H1 (cell line): ENCODE results near the gene C19orf12. TPM values are rescaled to one million over a fixed set of nuclear protein-coding genes. Genes with fewer than 3 reads are reported as not detected.

Experiments
- CTCF ChIA-PET: fragments of 300-600 bp; sonication (Branson Sonifier 250); formaldehyde crosslinking; loops from one replicate; lab custom pipeline; 2021; ENCODE audit not compliant: partially characterized antibody; lab: Charles Lee
- POLR2A ChIA-PET: fragments of 300-600 bp; sonication (Branson Sonifier 250); formaldehyde crosslinking; loops from one replicate; lab custom pipeline; 2021; ENCODE audit warnings: inconsistent platforms; ENCODE audit not compliant: partially characterized antibody; lab: Charles Lee
- DNase-seq, 2 experiments: peaks; one replicate each; pipeline versions ENCODE4 v3.0.0 to v3.0.0-alpha.2; 2010 to 2022; ENCODE audit warnings: low spot score in 2 of 2, low read depth in 1 of 2, mixed read lengths in 1 of 2
- FAIRE-seq: peaks from 2 replicates; lab custom pipeline; 2011; peaks lifted over from hg19 to GRCh38; lab: Jason Lieb, UNC
- H2AFZ ChIP-seq: 2 replicates; pipeline ENCODE4 v1.8.1; 2012; ENCODE audit warnings: low read length, inconsistent platforms
- H2AK5ac ChIP-seq: 2 replicates; pipeline ENCODE4 v1.6.1; 2013; ENCODE audit warnings: low read depth, low read length
- H2BK120ac ChIP-seq: replicated peaks from 2 replicates; pipeline ENCODE3; 2013; ENCODE audit warnings: low read depth, low read length, inconsistent platforms
- H2BK12ac ChIP-seq: 2 replicates; pipeline ENCODE4 v1.6.1; 2013; ENCODE audit warnings: low read depth, low read length
- H2BK15ac ChIP-seq: 2 replicates; pipeline ENCODE4 v1.6.1; 2013; ENCODE audit warnings: low read length
- H2BK20ac ChIP-seq: 2 replicates; pipeline ENCODE4 v1.6.1; 2013; ENCODE audit warnings: low read length
- H2BK5ac ChIP-seq: 2 replicates; pipeline ENCODE4 v1.6.1; 2013; ENCODE audit warnings: low read depth, low read length
- H3K14ac ChIP-seq: 2 replicates; pipeline ENCODE4 v1.6.1; 2013; ENCODE audit warnings: inconsistent platforms; ENCODE audit not compliant: insufficient read length
- H3K18ac ChIP-seq: 2 replicates; pipeline ENCODE4 v1.6.1; 2013; ENCODE audit warnings: low read length; ENCODE audit errors: extremely low read depth
- H3K23ac ChIP-seq: 2 replicates; pipeline ENCODE4 v1.6.1; 2013; ENCODE audit warnings: inconsistent platforms; ENCODE audit not compliant: insufficient read length
- H3K23me2 ChIP-seq: 2 replicates; pipeline ENCODE4 v1.6.1; 2013; ENCODE audit warnings: low read depth, low read length
- H3K27ac ChIP-seq: 2 replicates; pipeline ENCODE4 v1.6.1; 2011; ENCODE audit warnings: low read depth, low read length, inconsistent platforms
- H3K27me3 ChIP-seq, 4 experiments: replicated peaks in 1 of 4; 1 replicate in 1 of 4; 2 replicates in 3 of 4; pipeline versions ENCODE4 v1.6.1 to v1.8.1; 2011 to 2013; ENCODE audit warnings: low read length in 3 of 4, mild to moderate bottlenecking in 3 of 4, inconsistent platforms in 2 of 4, mixed read lengths in 2 of 4, moderate library complexity in 1 of 4; ENCODE audit not compliant: control insufficient read depth in 3 of 4, insufficient read depth in 3 of 4; ENCODE audit errors: extremely low read depth in 1 of 4
- H3K36me3 ChIP-seq, 4 experiments: 2 replicates each; pipeline versions ENCODE4 v1.6.1 to v1.8.1; 2011 to 2013; ENCODE audit warnings: mild to moderate bottlenecking in 4 of 4, low read length in 3 of 4, moderate library complexity in 2 of 4, control low read depth in 1 of 4, inconsistent platforms in 1 of 4; ENCODE audit not compliant: insufficient read depth in 4 of 4, control insufficient read depth in 2 of 4
- H3K4ac ChIP-seq: replicated peaks from 2 replicates; pipeline ENCODE3; 2013; ENCODE audit warnings: low read length, low read depth, mixed read lengths, inconsistent platforms; ENCODE audit not compliant: insufficient read length
- H3K4me1 ChIP-seq, 4 experiments: replicated peaks in 1 of 4; 1 replicate in 1 of 4; 2 replicates in 3 of 4; pipeline versions ENCODE4 v1.6.1 to v1.8.1; 2011 to 2013; ENCODE audit warnings: low read length in 3 of 4, inconsistent platforms in 2 of 4, mixed read lengths in 1 of 4; ENCODE audit not compliant: insufficient read depth in 4 of 4, control insufficient read depth in 3 of 4
- H3K4me2 ChIP-seq, 2 experiments: 2 replicates each; pipeline versions ENCODE4 v1.6.1 to v1.8.1; 2011 to 2013; ENCODE audit warnings: low read depth in 2 of 2, low read length in 2 of 2, control low read depth in 1 of 2, inconsistent platforms in 1 of 2, mild to moderate bottlenecking in 1 of 2; ENCODE audit not compliant: insufficient read depth in 1 of 2
- H3K4me3 ChIP-seq, 4 experiments: fragments of 200-600, 300-600 bp in 1 of 4; sonication (generic), shearing (Covaris generic), sonication (Bioruptor Twin) in 1 of 4; 2 replicates each; pipeline versions ENCODE4 v1.5.1 to v1.8.1; 2011 to 2016; ENCODE audit warnings: low read length in 4 of 4, low read depth in 3 of 4, control low read depth in 2 of 4, inconsistent platforms in 2 of 4, mild to moderate bottlenecking in 2 of 4, mixed read lengths in 1 of 4, moderate library complexity in 1 of 4; ENCODE audit not compliant: insufficient read depth in 2 of 4; ENCODE audit errors: extremely low read depth in 1 of 4
- H3K56ac ChIP-seq: replicated peaks from 2 replicates; pipeline ENCODE3; 2013; ENCODE audit warnings: low read depth, mild to moderate bottlenecking, mixed read lengths, low read length, inconsistent platforms; ENCODE audit not compliant: insufficient read length
- H3K79me1 ChIP-seq: 2 replicates; pipeline ENCODE4 v1.6.1; 2013; ENCODE audit warnings: low read depth, low read length, control low read depth
- H3K79me2 ChIP-seq, 2 experiments: 2 replicates each; pipeline versions ENCODE4 v1.6.1 to v1.8.1; 2012 to 2013; ENCODE audit warnings: low read length in 2 of 2, mild to moderate bottlenecking in 2 of 2, inconsistent platforms in 1 of 2; ENCODE audit not compliant: insufficient read depth in 2 of 2, control insufficient read depth in 1 of 2
- H3K9ac ChIP-seq, 4 experiments: replicated peaks in 1 of 4; 1 replicate in 1 of 4; 2 replicates in 3 of 4; pipeline versions ENCODE4 v1.6.1 to v1.8.1; 2011 to 2013; ENCODE audit warnings: low read depth in 3 of 4, low read length in 3 of 4, control low read depth in 2 of 4, mild to moderate bottlenecking in 2 of 4, moderate library complexity in 2 of 4, inconsistent platforms in 1 of 4; ENCODE audit errors: extremely low read depth in 1 of 4
- H3K9me3 ChIP-seq, 2 experiments: 2 replicates each; pipeline versions ENCODE4 v1.6.1 to v1.8.1; 2012 to 2013; ENCODE audit warnings: mild to moderate bottlenecking in 2 of 2, moderate library complexity in 2 of 2, control low read depth in 1 of 2, inconsistent platforms in 1 of 2, low read depth in 1 of 2, low read length in 1 of 2, mixed read lengths in 1 of 2; ENCODE audit not compliant: insufficient read depth in 2 of 2
- H4K20me1 ChIP-seq, 2 experiments: replicated peaks in 1 of 2; 2 replicates each; pipeline versions ENCODE3 to v1.8.1; 2011 to 2013; ENCODE audit warnings: inconsistent platforms in 2 of 2, low read length in 2 of 2, mild to moderate bottlenecking in 1 of 2; ENCODE audit not compliant: insufficient read depth in 2 of 2, control insufficient read depth in 1 of 2
- H4K5ac ChIP-seq: 2 replicates; pipeline ENCODE4 v1.6.1; 2013; ENCODE audit warnings: low read length, low read depth, mixed read lengths, inconsistent platforms; ENCODE audit not compliant: insufficient read length
- H4K8ac ChIP-seq: 2 replicates; pipeline ENCODE4 v1.8.0; 2013; ENCODE audit warnings: mild to moderate bottlenecking, moderate library complexity, low read length, inconsistent platforms; ENCODE audit not compliant: insufficient read depth; ENCODE audit errors: extremely low read depth
- H4K91ac ChIP-seq: replicated peaks from 2 replicates; pipeline ENCODE3; 2013; ENCODE audit warnings: low read length, mixed read lengths, inconsistent platforms; ENCODE audit not compliant: insufficient read length
- ASH2L ChIP-seq: fragments of 200-600, 300-600 bp; sonication (generic); IDR thresholded peaks from one replicate; pipeline ENCODE4 v1.7.1; 2017; ENCODE audit warnings: low read length
- CBX5 ChIP-seq: fragments of 300-800, 300-1000 bp; sonication (generic); IDR thresholded peaks from 2 replicates; pipeline ENCODE4 v1.7.1; 2016; ENCODE audit warnings: antibody characterized with exemption, low read length, low read depth
- CTBP2 ChIP-seq: IDR thresholded peaks from 2 replicates; pipeline ENCODE4 v1.7.0; 2011; ENCODE audit warnings: borderline replicate concordance, mild to moderate bottlenecking, moderate library complexity, mixed read lengths, low read length; ENCODE audit not compliant: insufficient read depth, insufficient read length
- JUN ChIP-seq: IDR thresholded peaks from 2 replicates; pipeline ENCODE4 v1.6.1; 2011; ENCODE audit warnings: low read depth, mild to moderate bottlenecking, improper control_type of control experiment, low read length
- KDM5A ChIP-seq: fragments of 200-600 bp; IDR thresholded peaks from 2 replicates; pipeline ENCODE4 v1.7.1; 2012; ENCODE audit warnings: mild to moderate bottlenecking, low read length, inconsistent platforms, mixed read lengths
- MAFK ChIP-seq: IDR thresholded peaks from 2 replicates; pipeline ENCODE4 v1.6.1; 2012; ENCODE audit warnings: low read depth, mild to moderate bottlenecking, improper control_type of control experiment, low read length
- SIRT6 ChIP-seq: IDR thresholded peaks from one replicate; pipeline ENCODE4 v1.7.1; 2012; ENCODE audit warnings: low read length, inconsistent platforms
- SRF ChIP-seq: IDR thresholded peaks from 2 replicates; pipeline ENCODE4 v1.6.1; 2011; ENCODE audit warnings: mild to moderate bottlenecking, low read depth, low read length, moderate library complexity
- WGBS, 2 experiments: shearing (Covaris generic) in 1 of 2; methylation state at CpG; one replicate each; pipeline versions ENCODE4 v1.1.6 to v1.1.7; 2013 to 2015; ENCODE audit warnings: low lambda C conversion rate in 2 of 2, mixed read lengths in 2 of 2, inconsistent platforms in 1 of 2, low coverage in 1 of 2, missing lambda C conversion rate in 1 of 2; ENCODE audit not compliant: insufficient replicate concordance in 2 of 2, insufficient coverage in 1 of 2, insufficient read length in 1 of 2; ENCODE audit errors: extremely low coverage in 1 of 2, missing lambda C conversion rate in 1 of 2; 5-methylcytosine and 5-hydroxymethylcytosine counted together
- polyA plus RNA-seq, 7 experiments: library from polyadenylated mRNA; depleted of rRNA in 3 of 7; stranded (reverse) in 5 of 7; unstranded in 2 of 7; fragments of >200 nt in 5 of 7; fragments of 200-250 nt in 2 of 7; gene quantifications; 1 replicate in 5 of 7; 2 replicates in 1 of 7; 4 replicates in 1 of 7; pipeline versions ENCODE4 v1.2.1 to v1.2.3, GENCODE V29; 2011 to 2013; ENCODE audit warnings: missing spikeins in 2 of 7, mixed read lengths in 2 of 7
- total RNA-seq: library from RNA; stranded (reverse); fragmentation: NEBNext Ultra II Directional; extraction: Animal tissue kit (Norgen Biotek cat#: 25700); gene quantifications from 2 replicates; pipeline ENCODE4 v1.2.1, GENCODE V29; 2021

The C19orf12 gene
- total and polyA plus RNA-seq, 2 of the 8 experiments (the other 6 are each of a cell fraction or from before 2014, with no cell fraction given): 10.7 to 11.9 TPM

DNA sequence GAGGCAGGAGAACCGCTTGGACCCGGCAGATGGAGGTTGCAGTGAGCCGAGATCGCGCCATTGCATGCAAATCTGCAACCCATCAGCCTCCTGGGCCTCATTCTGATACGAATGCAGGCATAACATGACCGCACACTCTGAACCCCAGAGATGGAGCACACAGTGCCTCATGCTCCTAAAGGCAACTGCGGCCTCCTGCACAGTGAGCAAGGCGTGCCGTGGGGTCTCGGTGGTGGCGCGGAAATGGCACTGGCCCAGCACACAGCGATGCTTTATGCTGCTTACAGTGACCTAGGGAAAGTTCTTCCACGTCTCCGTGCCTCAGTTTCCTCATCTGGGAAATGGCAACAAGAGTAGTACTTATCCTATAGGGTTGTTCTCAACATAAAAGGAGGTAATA lies 2.0 kb upstream of the C19orf12 start:
- no peak overlapping the region for H3K27ac ChIP-seq
- no peaks in the 10 kb centered on the region for H3K36me3 ChIP-seq
- H3K27me3 ChIP-seq: no peaks in the 10 kb centered on the region
- 93% methylated on average over 16 of the region's 16 CpGs; no CpG with 5 or more reads in 1 of the 2 experiments for WGBS, 2 experiments
- DNase-seq (no peak), FAIRE-seq (no peak)
- H2BK120ac ChIP-seq: no peak overlapping the region
- H4K5ac ChIP-seq: no peak overlapping the region
- no peak overlapping the region for H3K4me3 ChIP-seq
- no peaks in the 10 kb centered on the region; the same call in none of the 2 replicates for H3K79me1 ChIP-seq
- H3K9me3 ChIP-seq: no peaks in the 10 kb centered on the region
- no peak overlapping the region for H2BK5ac ChIP-seq
- no peak overlapping the region for H2BK12ac ChIP-seq
- no peak overlapping the region for H2BK15ac ChIP-seq
- POLR2A ChIA-PET: interaction anchor here (0.9 to 4.4 kb wide), 6 partner anchors 8 to 105 kb away, joined by 3 to 17 read pairs (median 5); no protein-coding TSS in a partner anchor
- H3K4me1 ChIP-seq: peaks cover 0 to 4% (median 2%) of the 10 kb centered on the region in 4 experiments; a peak in 3 of 7 replicates
- no peak overlapping the region for H2BK20ac ChIP-seq
- CTCF ChIA-PET: interaction anchor here (0.6 to 5.7 kb wide), 36 partner anchors 9 to 611 kb away, joined by 3 to 52 read pairs (median 4); no protein-coding TSS in a partner anchor
- no peak overlapping the region for H3K9ac ChIP-seq
- H3K14ac ChIP-seq: no peak overlapping the region
- H3K23me2 ChIP-seq: peaks cover 2% of the 10 kb centered on the region; the same call in 1 of the 2 replicates
- H4K8ac ChIP-seq: no peak overlapping the region
- H3K56ac ChIP-seq: no peak overlapping the region
- no peak overlapping the region for H2AFZ ChIP-seq
- H3K79me2 ChIP-seq: no peaks in the 10 kb centered on the region; a peak in 1 of 4 replicates
- no peak overlapping the region for H3K18ac ChIP-seq
- H2AK5ac ChIP-seq: no peak overlapping the region
- H3K4ac ChIP-seq: no peak overlapping the region
- H4K91ac ChIP-seq: no peak overlapping the region
- H3K23ac ChIP-seq: no peak overlapping the region
- H4K20me1 ChIP-seq: no peaks in the 10 kb centered on the region
- no peak overlapping the region for H3K4me2 ChIP-seq
- TF ChIP-seq MAFK: no peak
- no peak for TF ChIP-seq JUN
- no peak for TF ChIP-seq CTBP2
- no peak for TF ChIP-seq ASH2L
- TF ChIP-seq SIRT6: no peak
- TF ChIP-seq SRF: no peak
- no peak for TF ChIP-seq CBX5
- no peak for TF ChIP-seq KDM5A
